ENCODE data around the gene TC2N. TPM values are rescaled to one million over a fixed set of nuclear protein-coding genes. Genes with fewer than 3 reads are reported as not detected.

The TC2N gene
- total and polyA plus RNA-seq, 2 donors (not counting 3 experiments of a cell fraction or from before 2014, with no cell fraction given) = 0.40 TPM; not detected in 1

- intact Hi-C loops (cut with micrococcal nuclease) (no loop called here), dilution Hi-C loops (cut with MboI; ENCODE audit: extremely low pct_ligation_motif_present, low sequenced_read_pairs) (no loop called here)
- no peak for DNase-seq (ENCODE audit: low read depth, low spot score)
- H3K9me1 ChIP-seq (replicated peaks; ENCODE audit: control insufficient read depth, extremely low read depth, insufficient read depth, low read length) = no peaks in the 10 kb centered on the region
- H3K36me3 ChIP-seq (ENCODE audit: control insufficient read depth in 2 of 2, extremely low read depth in 1 of 2, insufficient read depth in 2 of 2, low read length in 2 of 2) = no peaks in the 10 kb centered on the region
- ChIA-PET POLR2A (no interaction called here), CTCF (interaction anchor here (1.8 kb wide), 1 partner anchor 137 kb away, joined by 10 read pairs; no protein-coding TSS in a partner anchor)
- no peaks in the 10 kb centered on the region for H3K79me2 ChIP-seq (ENCODE audit: control insufficient read depth, insufficient read depth, low read length)
- no peaks in the 10 kb centered on the region for H3K4me1 ChIP-seq (ENCODE audit: control insufficient read depth, extremely low read depth, insufficient read depth, low read length)
- H2AFZ ChIP-seq (ENCODE audit: low read depth, low read length) = no peak overlapping the region
- H3K4me3 ChIP-seq (replicated peaks in 1 of 3; ENCODE audit: insufficient read depth in 1 of 3, low read depth in 1 of 3, low read length in 3 of 3) = no peak overlapping the region
- BruUV-seq (replicated peaks) = no TSS peak
- H3K9me3 ChIP-seq (replicated peaks; ENCODE audit: control insufficient read depth, insufficient read depth, low read length) = no peaks in the 10 kb centered on the region
- H3K27me3 ChIP-seq (ENCODE audit: control insufficient read depth in 2 of 2, insufficient read depth in 2 of 2, low read length in 2 of 2) = no peaks in the 10 kb centered on the region
- no peaks in the 10 kb centered on the region for H4K20me1 ChIP-seq (replicated peaks; ENCODE audit: control insufficient read depth, extremely low read depth, insufficient read depth, low read length)
- FAIRE-seq = no peak
- TF ChIP-seq FOS (IDR thresholded peaks at IDR 0.05; ENCODE audit: borderline replicate concordance, insufficient read depth, low read length) (no peak), MAX (IDR thresholded peaks at IDR 0.05; ENCODE audit: insufficient read depth, insufficient read length) (no peak), CTCF (IDR thresholded peaks at IDR 0.05; ENCODE audit: extremely low read depth in 1 of 2, insufficient read depth in 1 of 2, low read depth in 1 of 2, low read length in 2 of 2) (no peak), JUN (IDR thresholded peaks at IDR 0.05; ENCODE audit: borderline replicate concordance, insufficient read depth, insufficient read length, low read depth) (no peak), POLR2A (IDR thresholded peaks at IDR 0.05; ENCODE audit: low read depth, low read length) (no peak), POLR2AphosphoS5 (IDR thresholded peaks at IDR 0.05; ENCODE audit: insufficient read depth, low read depth, low read length) (no peak), MYC (IDR thresholded peaks at IDR 0.05; ENCODE audit: low read depth, low read length) (no peak), GATA2 (IDR thresholded peaks at IDR 0.05; ENCODE audit: insufficient read depth, insufficient read length, low read depth, low read length) (no peak), EZH2 (IDR thresholded peaks at IDR 0.05; ENCODE audit: borderline replicate concordance, low read depth, low read length, severe bottlenecking) (no peak)
- H3K4me2 ChIP-seq (ENCODE audit: insufficient read depth, low read length) = no peak overlapping the region
- no peak overlapping the region for H3K9ac ChIP-seq (replicated peaks; ENCODE audit: extremely low read depth, insufficient read depth, low read length)
- H3K27ac ChIP-seq (ENCODE audit: insufficient read depth, low read depth, low read length) = no peak overlapping the region
Measured at GRCh38 chr14:91860238-91860637, 7.1 kb downstream of the TC2N start.

Measured in endothelial cell of umbilical vein (primary cell).